ENCODE measurements around the gene NRAP. TPM values are rescaled to one million over a fixed set of nuclear protein-coding genes. Genes with fewer than 3 reads are reported as not detected.

NRAP gene
- total and polyA plus RNA-seq, 2 of the 8 experiments (the other 6 are each of a cell fraction or from before 2014, with no cell fraction given), result not detected

GRCh38 chr10:113691381-113691780 is 27.5 kb upstream of the NRAP start:
- no peak overlapping the region for H2BK12ac ChIP-seq (ENCODE audit: low read depth, low read length)
- TF ChIP-seq ZNF274 (IDR thresholded peaks at IDR 0.05; ENCODE audit: borderline replicate concordance, extremely low read depth, low read length), result no peak
- no peaks in the 10 kb centered on the region for H3K27me3 ChIP-seq (replicated peaks in 1 of 4; ENCODE audit: control insufficient read depth in 3 of 4, extremely low read depth in 1 of 4, insufficient read depth in 3 of 4, low read length in 3 of 4)
- H4K91ac ChIP-seq (replicated peaks; ENCODE audit: insufficient read length, low read length), result no peak overlapping the region
- WGBS, 2 experiments (ENCODE audit: extremely low coverage in 1 of 2, insufficient coverage in 1 of 2, insufficient read length in 1 of 2, insufficient replicate concordance in 2 of 2, low coverage in 1 of 2, low lambda C conversion rate in 2 of 2, missing lambda C conversion rate in 1 of 2), result 100% methylated on average over 2 of the region's 2 CpGs; no CpG with 5 or more reads in 1 of the 2 experiments
- no peak overlapping the region for H2BK5ac ChIP-seq (ENCODE audit: low read depth, low read length)
- H3K4me1 ChIP-seq (replicated peaks in 1 of 4; ENCODE audit: control insufficient read depth in 3 of 4, insufficient read depth in 4 of 4, low read length in 3 of 4), result peaks cover 0 to 4% (median 0%) of the 10 kb centered on the region in 4 experiments; a peak in 1 of 7 replicates
- H3K79me1 ChIP-seq (ENCODE audit: low read depth, low read length), result no peaks in the 10 kb centered on the region
- H3K4ac ChIP-seq (replicated peaks; ENCODE audit: insufficient read length, low read depth, low read length), result no peak overlapping the region
- no peak overlapping the region for H2BK15ac ChIP-seq (ENCODE audit: low read length)
- peaks cover 0 to 5% of the 10 kb centered on the region in 2 experiments; a peak in 1 of 4 replicates for H3K79me2 ChIP-seq (ENCODE audit: control insufficient read depth in 1 of 2, insufficient read depth in 2 of 2, low read length in 2 of 2)
- no peak overlapping the region for H4K8ac ChIP-seq (ENCODE audit: extremely low read depth, insufficient read depth, low read length)
- ChIA-PET CTCF (ENCODE audit: partially characterized antibody) (interaction anchor here (1.3 to 2.4 kb wide), 3 partner anchors 12 to 231 kb away, joined by 3 to 9 read pairs (median 5); no protein-coding TSS in a partner anchor), POLR2A (ENCODE audit: partially characterized antibody) (no interaction called here)
- H2AK5ac ChIP-seq (ENCODE audit: low read depth, low read length), result 0 out of 2 replicates have a peak overlapping the region, but pooled peaks have one; percentile 34
- H2AFZ ChIP-seq (ENCODE audit: low read length), result no peak overlapping the region
- H3K9me3 ChIP-seq (ENCODE audit: insufficient read depth in 2 of 2, low read depth in 1 of 2, low read length in 1 of 2), result peaks cover 3 to 6% of the 10 kb centered on the region in 2 experiments; a peak in 3 of 4 replicates
- no peak overlapping the region for H3K9ac ChIP-seq (replicated peaks in 1 of 4; ENCODE audit: extremely low read depth in 1 of 4, low read depth in 3 of 4, low read length in 3 of 4)
- no peak overlapping the region for H3K23ac ChIP-seq (ENCODE audit: insufficient read length)
- H2BK120ac ChIP-seq (replicated peaks; ENCODE audit: low read depth, low read length), result no peak overlapping the region
- H3K56ac ChIP-seq (replicated peaks; ENCODE audit: insufficient read length, low read depth, low read length), result no peak overlapping the region
- H3K23me2 ChIP-seq (ENCODE audit: low read depth, low read length), result no peaks in the 10 kb centered on the region
- H3K4me2 ChIP-seq (ENCODE audit: insufficient read depth in 1 of 2, low read depth in 2 of 2, low read length in 2 of 2), result no peak overlapping the region
- no peak overlapping the region for H4K5ac ChIP-seq (ENCODE audit: insufficient read length, low read depth, low read length)
- H3K36me3 ChIP-seq (ENCODE audit: control insufficient read depth in 2 of 4, insufficient read depth in 4 of 4, low read length in 3 of 4), result peaks cover 0 to 6% (median 0%) of the 10 kb centered on the region in 4 experiments; a peak in 2 of 8 replicates
- no peak overlapping the region for H3K27ac ChIP-seq (ENCODE audit: low read depth, low read length)
- FAIRE-seq (no peak), DNase-seq (ENCODE audit: low read depth in 1 of 2, low spot score in 2 of 2) (no peak)
- no peak overlapping the region for H3K14ac ChIP-seq (ENCODE audit: insufficient read length)
- H3K18ac ChIP-seq (ENCODE audit: extremely low read depth, low read length), result no peak overlapping the region
- peaks cover 0 to 2% of the 10 kb centered on the region in 2 experiments for H4K20me1 ChIP-seq (replicated peaks in 1 of 2; ENCODE audit: control insufficient read depth in 1 of 2, insufficient read depth in 2 of 2, low read length in 2 of 2)
- no peak overlapping the region for H3K4me3 ChIP-seq (ENCODE audit: extremely low read depth in 1 of 4, insufficient read depth in 2 of 4, low read depth in 3 of 4, low read length in 4 of 4)
- no peak overlapping the region for H2BK20ac ChIP-seq (ENCODE audit: low read length)
